Upper lobe of right lung (tissue), 1 donor: ENCODE results near the gene KLHL41. TPM values are rescaled to one million over a fixed set of nuclear protein-coding genes. Genes with fewer than 3 reads are reported as not detected.
"Not testable (repeated sequence)": the region's sequence is repeated elsewhere in the genome, so short reads cannot be mapped to it uniquely, and the experiment has no call there.

ENCODE experiments used
- ATAC-seq: fragments of 200-7000 bp; cut with Tn5 transposase; one replicate; pipeline ENCODE4 v1.9.1; 2020; ENCODE audit warnings: mild to moderate bottlenecking, moderate library complexity
- DNase-seq: peaks from one replicate; pipeline ENCODE4 v3.0.0-alpha.2; 2020
- H3K27ac ChIP-seq: fragments of 200-600 bp; one replicate; pipeline ENCODE4 v1.8.0; 2022
- H3K27me3 ChIP-seq: fragments of 200-600 bp; one replicate; pipeline ENCODE4 v1.8.0; 2022; ENCODE audit warnings: mild to moderate bottlenecking
- H3K36me3 ChIP-seq: fragments of 200-600 bp; one replicate; pipeline ENCODE4 v1.8.0; 2022
- H3K4me1 ChIP-seq: fragments of 200-600 bp; one replicate; pipeline ENCODE4 v1.8.0; 2022
- H3K4me3 ChIP-seq: fragments of 200-600 bp; one replicate; pipeline ENCODE4 v1.8.0; 2022; ENCODE audit warnings: mild to moderate bottlenecking
- H3K9me3 ChIP-seq: fragments of 200-600 bp; one replicate; pipeline ENCODE4 v1.8.0; 2022
- CTCF ChIP-seq: fragments of 200-600 bp; IDR thresholded peaks from one replicate; pipeline ENCODE4 v1.8.0; 2022; ENCODE audit warnings: antibody characterized with exemption
- intact Hi-C: fragments of 100-400 bp; cut with DNase I; formaldehyde crosslinking; loops from one replicate; pipeline ENCODE4 v1.11.0; 2022
- total RNA-seq: library from RNA; stranded (reverse); fragmentation: NEBNext Ultra II Directional; extraction: Animal tissue kit (Norgen Biotek cat#: 25700); gene quantifications from one replicate; pipeline ENCODE4 v1.2.1, GENCODE V29; 2021
- donor health status: DM: no; HTN: yes; CAD: no; lungs with severe emphysema.

The KLHL41 gene
- total RNA-seq, 1 donor from 2014 or later: 0.61 TPM

- no peaks in the 10 kb centered on the region for H3K9me3 ChIP-seq
- peak; percentile 95 for DNase-seq
- peaks cover 17% of the 10 kb centered on the region for H3K4me1 ChIP-seq
- no peaks in the 10 kb centered on the region for H3K27me3 ChIP-seq
- intact Hi-C loops: no loop called here
- peak within 1 kb of the TSS; percentile 78 for H3K27ac ChIP-seq
- ATAC-seq: peak; percentile 100
- peaks cover 10% of the 10 kb centered on the region for H3K36me3 ChIP-seq
- peak within 1 kb of the TSS; percentile 81 for H3K4me3 ChIP-seq
- TF ChIP-seq CTCF: no peak
Observed at GRCh38 chr2:169573160-169573973, 63.9 kb downstream of the KLHL41 start, which contains the start of gene FASTKD1. TSS of gene FASTKD1 (minus strand) at chr2:169573865. CDS start at chr2:169572029, 1,836 bp downstream.

- ATAC-seq: no peak
- no peak for DNase-seq
- Histone ChIP-seq H3K27me3 (no peaks in the 10 kb centered on the region), H3K9me3 (no peaks in the 10 kb centered on the region), H3K27ac (no peak overlapping the region), H3K4me1 (peaks cover 17% of the 10 kb centered on the region), H3K36me3 (peaks cover 10% of the 10 kb centered on the region), H3K4me3 (peak overlapping the region; percentile 81)
- intact Hi-C loops: no loop called here
- TF ChIP-seq CTCF: no peak
Observed at GRCh38 chr2:169573974-169574299, 64.4 kb downstream of the KLHL41 start.

GRCh38 chr2:169574539-169574938 is 65.0 kb downstream of the KLHL41 start:
- intact Hi-C loops, DNase-seq, H3K27ac ChIP-seq, H3K4me3 ChIP-seq, H3K27me3 ChIP-seq, H3K36me3 ChIP-seq, H3K9me3 ChIP-seq, ATAC-seq: not testable (repeated sequence)
- peaks cover 17% of the 10 kb centered on the region for H3K4me1 ChIP-seq

GRCh38 chr2:169575264-169575663 is 65.8 kb downstream of the KLHL41 start:
- H3K27ac ChIP-seq, H3K4me3 ChIP-seq, ATAC-seq, H3K27me3 ChIP-seq, intact Hi-C loops, DNase-seq, H3K36me3 ChIP-seq, H3K9me3 ChIP-seq: not testable (repeated sequence)
- peaks cover 17% of the 10 kb centered on the region for H3K4me1 ChIP-seq

Other genes starting within 250 kb of the KLHL41 start
- 36.6 TPM for gene LRP2, start 147.2 kb upstream of the KLHL41 start, total RNA-seq
- gene BBS5, start 30.2 kb upstream of the KLHL41 start, total RNA-seq: 6.0 TPM
- gene FASTKD1, start 64.2 kb downstream of the KLHL41 start, total RNA-seq: 31.2 TPM
- gene PPIG, start 74.6 kb downstream of the KLHL41 start, total RNA-seq: 50.5 TPM
- not detected for gene CFAP210, start 184.7 kb downstream of the KLHL41 start, total RNA-seq
- gene PHOSPHO2, start 184.8 kb downstream of the KLHL41 start, total RNA-seq: 5.5 TPM
- 12.1 TPM for gene KLHL23, start 224.1 kb downstream of the KLHL41 start, total RNA-seq